Activated T-cell treated with anti-CD3 and anti-CD28 coated beads for 24 hours (primary cell): ENCODE results near the gene APBA2.

Experiments
- DNase-seq: peaks from one replicate; pipeline ENCODE4 v3.0.0-alpha.2; 2020; ENCODE audit warnings: low read depth

APBA2 gene

DNA sequence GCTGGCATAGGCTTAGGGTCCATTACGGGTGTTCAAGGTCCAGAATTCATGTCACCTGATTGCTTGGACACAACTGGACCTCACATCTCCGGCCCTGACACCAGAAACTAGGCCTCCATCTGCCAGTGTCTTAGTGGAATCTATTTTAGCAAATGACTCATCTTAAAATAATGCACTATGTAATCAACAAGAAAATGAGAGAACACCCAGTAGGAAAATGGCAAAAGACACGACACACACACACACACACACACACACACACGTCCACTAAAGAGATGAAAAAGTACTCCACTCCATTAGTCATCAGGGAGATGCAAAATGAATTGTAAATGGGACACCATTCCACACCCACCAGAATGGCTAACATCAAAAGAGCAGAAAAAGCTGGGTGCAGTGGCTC, 11.2 kb downstream of the APBA2 start:
- no peak for DNase-seq

- DNase-seq, result no peak
Observed at GRCh38 chr15:28897861-28898585, 12.2 kb downstream of the APBA2 start.

- no peak for DNase-seq
Observed at GRCh38 chr15:28899061-28899738, 13.4 kb downstream of the APBA2 start.

DNA sequence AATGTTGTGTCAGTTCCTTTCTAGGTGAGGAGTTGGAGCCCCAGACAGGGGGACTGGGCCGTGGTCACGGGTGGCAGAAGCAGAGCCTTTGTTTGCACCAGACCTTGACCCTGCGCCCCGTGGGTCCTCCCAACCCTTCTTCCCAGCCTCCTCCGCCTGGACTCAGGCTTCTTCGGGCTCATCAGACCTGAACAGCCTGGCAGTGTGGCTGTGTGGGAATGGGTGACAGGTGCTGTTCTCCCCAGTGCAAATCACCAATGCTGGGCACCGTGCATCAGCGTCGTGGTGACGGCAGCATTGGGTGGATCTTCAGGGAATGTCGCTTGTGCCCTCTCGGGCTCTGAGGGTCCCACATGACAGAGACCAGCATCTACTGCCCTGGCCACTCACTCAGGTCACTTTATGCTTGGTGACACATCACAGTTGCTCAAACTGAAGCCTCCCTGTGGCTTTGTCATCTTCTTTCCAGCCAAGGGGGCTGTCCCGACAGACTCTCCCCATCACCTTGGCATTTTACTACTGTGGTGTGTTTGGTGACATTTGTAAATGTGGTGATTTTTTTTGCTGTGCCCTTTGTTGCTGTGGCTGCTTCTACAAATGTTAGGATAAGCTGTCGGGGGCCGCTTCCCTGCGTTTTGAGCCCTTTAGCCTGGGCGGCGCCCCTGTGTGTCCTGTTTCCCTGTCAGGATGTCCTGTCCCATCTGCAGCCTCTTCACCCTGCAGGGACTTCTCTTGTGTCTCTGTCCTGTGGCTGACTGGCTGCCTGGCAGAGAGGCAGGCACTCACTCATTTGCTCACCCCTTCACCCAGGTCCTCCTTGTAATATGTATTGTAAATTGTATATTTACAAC, 14.5 kb downstream of the APBA2 start:
- DNase-seq, result no peak

DNA sequence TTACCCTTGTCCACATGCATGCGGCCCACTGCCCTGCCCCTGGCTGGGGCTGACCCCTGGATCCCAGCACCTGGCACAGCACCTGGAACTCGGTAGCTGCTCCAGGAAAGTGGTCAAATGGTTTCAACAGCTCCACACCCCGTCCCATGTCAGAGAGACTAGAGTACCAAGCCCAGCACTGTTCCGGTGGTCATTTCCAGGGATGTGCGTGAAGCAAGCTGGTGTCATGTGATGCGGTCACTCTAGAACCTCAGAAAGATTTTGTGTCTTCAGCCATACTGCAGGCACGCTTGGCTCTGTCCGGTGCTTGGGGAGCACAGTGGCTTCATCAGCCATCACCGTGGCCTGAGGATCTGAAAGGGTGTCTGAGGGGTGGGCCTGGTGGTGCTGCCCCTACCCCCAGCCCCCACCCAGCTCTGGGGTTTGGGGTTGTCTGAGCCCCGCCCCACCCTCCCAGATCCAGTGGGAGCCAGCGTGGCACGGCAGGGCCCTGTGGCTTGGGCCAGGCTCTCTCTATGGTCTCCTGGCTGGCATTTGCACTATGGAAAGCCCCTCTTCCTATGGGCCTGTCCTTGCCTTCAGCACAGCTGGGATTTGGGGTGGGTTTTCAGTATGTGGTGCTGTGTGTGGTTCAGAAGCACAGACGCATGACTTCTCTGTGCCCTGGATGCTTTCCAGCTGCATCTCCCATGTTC, 15.3 kb downstream of the APBA2 start:
- no peak for DNase-seq

GRCh38 chr15:28901587-28901980, 15.8 kb downstream of the APBA2 start:
- DNase-seq, result no peak

DNA sequence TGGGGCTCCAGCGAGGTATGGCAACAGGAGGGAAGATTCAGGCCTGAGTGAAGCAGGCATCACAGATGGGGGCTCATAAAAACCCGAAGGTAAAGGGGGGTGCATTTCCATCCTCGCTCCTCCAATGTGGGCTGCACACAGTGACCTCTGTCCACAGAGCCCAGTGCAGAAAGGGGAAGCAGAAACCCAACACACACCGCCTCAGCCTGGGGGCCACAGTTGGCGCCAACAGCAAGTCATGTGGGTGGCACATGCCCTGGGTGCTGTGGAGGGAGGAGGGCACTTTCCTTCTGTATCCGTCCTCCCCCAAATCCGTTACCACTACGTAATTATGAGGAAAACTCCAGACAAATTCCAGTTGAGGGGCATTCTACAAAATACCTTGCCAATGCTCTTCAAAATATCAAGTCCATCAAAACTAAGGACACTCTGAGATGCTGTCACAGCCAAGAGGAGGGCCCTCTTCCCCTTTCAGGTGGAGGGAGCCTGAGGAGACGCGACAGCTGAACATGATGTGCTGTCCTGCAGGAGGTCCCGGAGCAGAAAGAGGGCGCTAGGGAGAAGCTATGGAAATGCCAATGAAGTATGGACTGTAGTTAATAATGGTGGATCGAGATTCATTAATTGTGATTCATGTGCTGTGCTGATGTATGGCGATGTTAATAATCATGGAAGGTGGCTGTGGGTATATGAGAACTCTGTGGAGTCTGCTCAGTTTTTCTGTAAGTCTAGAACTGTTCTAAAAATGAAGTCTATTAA, 16.4 kb downstream of the APBA2 start:
- no peak for DNase-seq

- no peak for DNase-seq
Observed at GRCh38 chr15:28902856-28903255, 17.1 kb downstream of the APBA2 start.

- no peak for DNase-seq
Observed at GRCh38 chr15:28903555-28903954, 17.8 kb downstream of the APBA2 start.

- no peak for DNase-seq
Observed at GRCh38 chr15:28904003-28904402, 18.2 kb downstream of the APBA2 start.

DNA sequence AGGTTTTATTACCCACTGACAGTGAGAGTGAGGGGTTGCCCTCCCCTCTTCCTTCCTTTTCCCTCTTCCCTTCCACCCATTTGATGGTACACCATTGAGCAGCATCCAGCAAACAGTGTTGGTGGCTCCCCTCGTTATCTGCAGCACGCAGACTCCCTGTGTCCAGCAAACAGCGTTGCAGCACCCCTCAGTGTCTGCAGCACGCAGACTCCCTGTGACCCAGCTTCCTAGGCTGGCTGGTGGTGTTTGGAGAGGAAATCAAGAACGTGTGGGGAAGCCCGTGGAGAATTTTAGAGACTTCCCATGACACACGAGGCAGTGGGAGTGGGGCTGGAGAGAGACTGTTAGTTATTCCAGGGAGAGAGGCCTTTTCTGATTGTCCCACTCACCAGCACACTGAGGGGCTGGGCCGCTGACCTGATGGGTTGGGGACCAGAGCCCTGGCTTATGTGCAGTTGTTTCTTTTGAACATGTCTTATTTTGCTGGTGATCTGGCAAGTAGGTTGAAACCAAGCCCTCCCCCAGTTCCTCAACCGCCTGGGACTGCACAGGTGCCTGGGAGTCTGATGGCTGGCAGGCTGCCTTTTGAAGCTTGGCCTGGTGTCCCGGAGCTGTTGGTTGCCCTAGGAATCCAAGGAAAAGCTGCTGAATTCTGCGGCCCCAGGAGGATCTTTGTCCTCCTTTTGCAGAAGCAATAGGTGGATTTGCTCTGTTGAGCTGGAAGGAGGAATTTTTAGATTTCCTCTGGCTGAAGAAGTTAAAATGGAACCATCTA, 19.0 kb downstream of the APBA2 start:
- DNase-seq, result no peak

DNA sequence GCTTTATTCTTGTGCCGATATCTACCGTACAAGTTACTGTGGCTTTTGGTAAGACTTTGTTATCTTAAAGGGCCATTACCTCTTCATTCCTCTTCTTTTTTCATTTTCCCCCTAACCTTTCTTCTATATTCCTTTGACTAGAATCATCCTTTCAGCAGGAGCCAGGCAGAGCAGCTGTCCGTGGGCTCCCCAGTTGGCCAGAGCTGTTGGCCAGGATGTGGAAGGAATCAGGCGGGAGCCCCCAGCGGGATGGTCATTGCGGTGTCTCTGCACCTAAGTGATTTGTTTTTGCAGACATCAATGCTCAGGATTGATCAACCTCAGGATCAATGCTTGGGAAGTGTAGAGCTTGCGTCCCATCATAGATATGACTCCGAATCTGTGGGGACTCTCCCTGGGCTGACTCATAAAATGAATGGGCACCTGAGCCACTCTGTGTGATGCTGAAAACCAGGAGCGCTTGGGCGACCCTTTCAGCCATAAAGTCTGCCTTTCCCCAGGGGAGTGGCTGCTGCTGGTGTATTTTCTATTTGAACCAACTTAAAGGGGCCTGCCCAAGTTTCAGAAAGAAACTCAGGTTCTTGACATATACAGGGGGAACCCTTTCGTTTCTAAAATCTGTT, 21.7 kb downstream of the APBA2 start:
- no peak for DNase-seq

DNA sequence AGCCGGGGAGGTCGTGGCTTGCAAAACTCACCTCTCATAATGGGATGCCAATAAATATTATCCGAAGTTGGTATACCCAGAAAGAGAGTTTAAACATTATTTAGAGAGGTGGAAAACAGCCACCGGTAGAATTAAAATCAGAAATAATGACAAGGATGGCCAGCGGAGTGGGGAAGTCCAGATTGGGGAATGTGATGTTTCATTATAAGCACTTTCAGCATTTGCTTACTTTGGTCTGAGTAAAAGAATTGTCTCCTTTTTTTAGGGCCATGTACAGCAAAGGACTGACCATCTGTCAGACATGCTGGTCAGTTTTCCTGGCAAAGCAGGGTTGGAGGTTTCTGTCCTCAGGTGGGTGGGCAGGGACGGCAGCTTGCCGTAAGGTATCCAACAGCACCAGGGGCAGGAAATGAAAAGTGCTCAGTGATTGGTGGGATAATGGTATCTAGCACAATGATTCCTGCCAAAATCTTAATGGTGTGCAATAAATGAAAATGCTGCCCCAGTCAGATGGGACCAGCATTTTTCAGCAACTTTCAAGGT, 24.3 kb downstream of the APBA2 start:
- no peak for DNase-seq

- no peak for DNase-seq
Observed at GRCh38 chr15:28911310-28911931, 25.6 kb downstream of the APBA2 start.

GRCh38 chr15:28912422-28912821, 26.6 kb downstream of the APBA2 start:
- no peak for DNase-seq

DNA sequence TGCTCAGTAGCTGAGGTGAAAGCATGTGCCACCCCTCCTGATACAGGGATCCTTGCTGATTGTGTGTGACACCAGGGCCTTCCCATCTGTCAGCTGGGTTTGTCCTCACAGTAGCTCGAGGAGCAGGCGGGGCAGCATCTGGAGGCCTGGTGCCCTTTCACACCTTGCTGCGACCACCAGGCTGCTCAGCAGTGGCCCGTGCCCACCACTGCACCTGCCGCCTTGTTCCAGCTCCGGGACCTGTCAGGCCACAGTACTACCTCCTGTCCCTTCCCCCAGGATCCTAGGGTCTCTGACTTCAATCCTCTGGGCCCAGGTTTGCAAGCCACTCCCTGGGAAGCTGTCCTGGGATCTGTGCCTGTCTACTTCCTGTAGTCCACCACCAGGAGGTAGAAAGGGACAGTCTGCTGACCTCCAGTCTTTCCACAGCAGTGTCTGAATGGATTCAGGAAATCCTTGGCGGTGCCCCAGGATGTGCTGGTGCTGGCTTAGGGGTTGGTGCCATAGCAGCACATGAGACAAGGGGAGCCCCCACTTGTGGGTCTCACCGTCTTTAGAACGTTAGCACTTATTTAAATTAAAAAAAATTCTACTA, 27.5 kb downstream of the APBA2 start:
- DNase-seq, result no peak

- DNase-seq, result no peak
Observed at GRCh38 chr15:28914046-28914445, 28.3 kb downstream of the APBA2 start.

- DNase-seq, result no peak
Observed at GRCh38 chr15:28914483-28915023, 28.8 kb downstream of the APBA2 start.
